ENCODE measurements around the gene TUBA1B. TPM values are rescaled to one million over a fixed set of nuclear protein-coding genes. Genes with fewer than 3 reads are reported as not detected.

TUBA1B gene
- total RNA-seq, 3 donors from 2014 or later, result 391 to 679 (median 491) TPM

GRCh38 chr12:49094975-49095365 is 36.2 kb downstream of the TUBA1B start:
- no peaks in the 10 kb centered on the region for H3K36me3 ChIP-seq (ENCODE audit: low read depth)
- TF ChIP-seq CTCF (IDR thresholded peaks at IDR 0.05), result no peak
- no peak overlapping the region for H3K4me3 ChIP-seq
- no peaks in the 10 kb centered on the region for H3K9me3 ChIP-seq
- intact Hi-C loops (cut with DNase I, micrococcal nuclease), result no loop called here
- ATAC-seq (no peak), DNase-seq (no peak)
- H3K4me1 ChIP-seq (ENCODE audit: low read depth), result peaks cover 28% of the 10 kb centered on the region

- intact Hi-C loops (cut with DNase I, micrococcal nuclease), result no loop called here
- peak; percentile 30 for ATAC-seq
Measured at GRCh38 chr12:49094160-49094974, 36.8 kb downstream of the TUBA1B start, which contains the start of gene DHH. TSS of gene DHH (minus strand) at chr12:49094801. CDS start at chr12:49094512, 289 bp downstream.

GRCh38 chr12:49093792-49094159 is 37.4 kb downstream of the TUBA1B start:
- no peak for DNase-seq
- no peak for ATAC-seq
- H3K4me3 ChIP-seq, result no peak overlapping the region
- intact Hi-C loops (cut with DNase I, micrococcal nuclease), result no loop called here
- no peaks in the 10 kb centered on the region for H3K9me3 ChIP-seq
- peaks cover 32% of the 10 kb centered on the region for H3K4me1 ChIP-seq (ENCODE audit: low read depth)
- no peak for TF ChIP-seq CTCF (IDR thresholded peaks at IDR 0.05)
- no peaks in the 10 kb centered on the region for H3K36me3 ChIP-seq (ENCODE audit: low read depth)

More at GRCh38 chr12:49094160-49094974, 36.8 kb downstream of the TUBA1B start, which contains the start of gene DHH:
- H3K4me1 ChIP-seq (ENCODE audit: low read depth), result peaks cover 32% of the 10 kb centered on the region
- H3K4me3 ChIP-seq, result no peak within 1 kb of the TSS
- H3K36me3 ChIP-seq (ENCODE audit: low read depth), result no peaks in the 10 kb centered on the region
- DNase-seq, result peak in 2 of 3 donors; percentile 33 to 48
- H3K9me3 ChIP-seq, result no peaks in the 10 kb centered on the region
- TF ChIP-seq CTCF (IDR thresholded peaks at IDR 0.05), result no peak

- H3K9me3 ChIP-seq, result no peaks in the 10 kb centered on the region
- H3K4me1 ChIP-seq (ENCODE audit: low read depth), result peaks cover 36% of the 10 kb centered on the region
- H3K4me3 ChIP-seq, result no peak overlapping the region
- DNase-seq, result no peak
- TF ChIP-seq CTCF (IDR thresholded peaks at IDR 0.05), result no peak
- H3K36me3 ChIP-seq (ENCODE audit: low read depth), result no peaks in the 10 kb centered on the region
- intact Hi-C loops (cut with DNase I, micrococcal nuclease), result no loop called here
- no peak for ATAC-seq
Measured at GRCh38 chr12:49092816-49093406, 38.3 kb downstream of the TUBA1B start.

- intact Hi-C loops (cut with DNase I, micrococcal nuclease), result no loop called here
- H3K36me3 ChIP-seq (ENCODE audit: low read depth), result no peaks in the 10 kb centered on the region
- ATAC-seq, result peak; percentile 18
- H3K4me3 ChIP-seq, result no peak overlapping the region
- H3K9me3 ChIP-seq, result no peaks in the 10 kb centered on the region
- no peak for TF ChIP-seq CTCF (IDR thresholded peaks at IDR 0.05)
- peaks cover 36% of the 10 kb centered on the region for H3K4me1 ChIP-seq (ENCODE audit: low read depth)
- DNase-seq, result peak in 1 of 3 donors; percentile 34
Measured at GRCh38 chr12:49092086-49092815, 38.9 kb downstream of the TUBA1B start.
